ENCODE data around the gene PAPPA2.

The PAPPA2 gene

DNA sequence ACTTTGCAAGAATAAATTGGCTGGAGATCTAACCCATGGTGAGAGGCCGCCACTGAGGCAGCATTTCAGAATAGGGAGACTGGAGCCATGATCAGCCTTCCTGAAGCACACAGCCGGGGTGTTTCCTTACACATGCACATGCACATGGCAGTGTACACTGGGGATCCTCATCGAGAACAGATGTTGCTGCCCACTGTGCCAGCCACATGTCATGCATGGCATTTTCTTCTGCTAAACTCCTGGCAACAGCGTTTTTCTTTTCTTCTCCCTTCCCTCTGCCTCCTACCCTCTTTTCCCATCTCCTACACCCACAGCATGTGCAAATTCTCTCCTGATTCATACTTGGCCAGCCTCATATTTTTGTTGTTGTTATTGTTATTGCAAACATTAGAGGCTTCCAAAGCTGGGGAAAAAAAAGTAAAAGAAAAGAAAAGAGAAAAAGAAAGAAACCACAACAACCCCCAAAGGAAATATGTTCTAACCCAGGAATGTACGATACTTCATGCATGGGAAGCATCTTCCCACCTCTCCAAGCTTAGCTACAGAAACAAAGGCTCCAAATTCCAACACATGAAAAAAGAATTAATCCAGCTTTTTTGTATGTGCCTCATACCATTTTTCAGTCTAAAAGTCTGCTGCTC lies 357.5 kb downstream of the PAPPA2 start:
- no peak overlapping the region for H3K4me3 ChIP-seq (ENCODE audit: low read depth, low read length)
- TF ChIP-seq, protein P1, sequence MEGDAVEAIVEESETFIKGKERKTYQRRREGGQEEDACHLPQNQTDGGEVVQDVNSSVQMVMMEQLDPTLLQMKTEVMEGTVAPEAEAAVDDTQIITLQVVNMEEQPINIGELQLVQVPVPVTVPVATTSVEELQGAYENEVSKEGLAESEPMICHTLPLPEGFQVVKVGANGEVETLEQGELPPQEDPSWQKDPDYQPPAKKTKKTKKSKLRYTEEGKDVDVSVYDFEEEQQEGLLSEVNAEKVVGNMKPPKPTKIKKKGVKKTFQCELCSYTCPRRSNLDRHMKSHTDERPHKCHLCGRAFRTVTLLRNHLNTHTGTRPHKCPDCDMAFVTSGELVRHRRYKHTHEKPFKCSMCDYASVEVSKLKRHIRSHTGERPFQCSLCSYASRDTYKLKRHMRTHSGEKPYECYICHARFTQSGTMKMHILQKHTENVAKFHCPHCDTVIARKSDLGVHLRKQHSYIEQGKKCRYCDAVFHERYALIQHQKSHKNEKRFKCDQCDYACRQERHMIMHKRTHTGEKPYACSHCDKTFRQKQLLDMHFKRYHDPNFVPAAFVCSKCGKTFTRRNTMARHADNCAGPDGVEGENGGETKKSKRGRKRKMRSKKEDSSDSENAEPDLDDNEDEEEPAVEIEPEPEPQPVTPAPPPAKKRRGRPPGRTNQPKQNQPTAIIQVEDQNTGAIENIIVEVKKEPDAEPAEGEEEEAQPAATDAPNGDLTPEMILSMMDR (IDR thresholded peaks at IDR 0.05; ENCODE audit: low read depth, low read length): no peak

DNA sequence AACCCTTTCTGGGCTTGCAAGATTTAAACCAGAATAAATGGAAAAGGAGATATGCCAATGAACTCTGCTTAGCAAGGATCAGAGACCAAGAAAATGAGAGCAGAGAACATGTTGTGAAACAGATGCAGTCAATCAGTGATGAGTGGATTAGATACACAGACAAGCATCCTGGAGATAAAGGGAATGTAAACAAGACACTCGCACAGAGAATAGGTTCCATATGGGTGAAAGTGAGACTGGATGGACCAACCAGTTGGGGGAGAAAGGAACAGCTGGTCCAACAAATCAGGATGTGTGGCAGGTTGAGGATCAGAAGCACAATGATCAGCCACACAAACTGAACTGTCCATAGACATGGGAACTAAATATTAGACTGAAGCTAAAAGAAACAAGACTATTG lies 363.3 kb downstream of the PAPPA2 start:
- H3K4me3 ChIP-seq (ENCODE audit: low read depth, low read length): no peak overlapping the region
- TF ChIP-seq, protein P1 (IDR thresholded peaks at IDR 0.05; ENCODE audit: low read depth, low read length): no peak

DNA sequence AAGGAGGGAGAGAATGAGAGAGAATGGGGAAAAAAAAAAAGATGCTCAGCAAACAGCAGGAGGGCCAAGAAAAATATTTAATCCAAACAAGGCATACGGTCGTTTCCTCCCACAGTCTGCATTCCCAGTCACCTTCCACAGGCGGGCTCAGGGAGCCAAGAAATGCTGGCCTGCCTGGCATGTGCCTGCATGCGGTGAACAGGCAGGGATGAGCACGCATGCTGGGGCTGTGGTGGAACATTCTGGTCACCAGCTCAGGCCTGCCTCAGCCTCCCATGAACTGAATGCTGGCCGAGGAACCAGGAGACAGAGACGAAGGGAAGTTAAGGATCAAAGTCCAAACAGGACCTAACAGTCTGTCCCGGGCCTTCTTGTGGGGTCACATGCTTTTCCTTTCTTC lies 366.3 kb downstream of the PAPPA2 start:
- TF ChIP-seq, protein P1 (IDR thresholded peaks at IDR 0.05; ENCODE audit: low read depth, low read length): no peak
- no peak overlapping the region for H3K4me3 ChIP-seq (ENCODE audit: low read depth, low read length)

DNA sequence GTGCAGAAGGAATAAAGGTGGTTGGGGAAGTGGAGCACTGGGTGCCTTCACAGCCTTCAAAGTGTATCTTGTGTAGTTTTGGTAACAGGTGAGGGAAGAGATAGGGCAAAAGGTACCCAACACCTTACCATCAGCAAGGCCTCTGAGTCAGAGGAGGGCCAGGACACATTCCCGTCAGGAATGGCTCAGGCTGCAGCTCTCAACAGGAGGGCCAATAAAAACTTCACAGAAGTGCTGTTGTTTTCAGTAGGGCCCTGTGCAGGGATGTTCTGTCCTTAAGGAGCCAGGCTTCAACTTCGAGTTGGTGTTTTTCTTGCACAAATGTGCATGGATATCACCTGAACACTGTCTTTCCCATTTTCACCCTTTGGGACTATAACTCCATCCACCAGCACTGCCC lies 368.2 kb downstream of the PAPPA2 start:
- TF ChIP-seq, protein P1 (IDR thresholded peaks at IDR 0.05; ENCODE audit: low read depth, low read length): no peak

DNA sequence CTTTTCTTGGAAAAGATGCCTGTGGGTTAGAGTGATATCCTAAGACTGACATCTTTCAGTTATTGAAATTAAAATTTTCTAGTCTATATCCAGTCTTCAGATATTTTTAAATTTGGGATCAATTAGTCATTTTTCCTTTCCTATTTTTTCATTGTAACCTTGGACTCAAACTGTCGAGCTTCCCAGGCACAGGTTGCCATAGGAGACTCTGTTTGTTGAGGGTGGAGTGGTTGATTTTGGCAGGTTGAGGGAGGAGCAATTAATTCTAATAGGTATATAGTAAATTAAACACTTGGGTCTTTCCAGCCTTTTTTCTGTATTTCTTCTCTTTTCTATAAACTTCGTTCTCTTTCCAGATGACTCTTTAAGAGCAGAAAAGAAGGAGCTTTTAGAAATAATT lies 374.7 kb downstream of the PAPPA2 start:
- no peak overlapping the region for H3K4me3 ChIP-seq (ENCODE audit: low read depth, low read length)
- TF ChIP-seq, protein P1 (IDR thresholded peaks at IDR 0.05; ENCODE audit: low read depth, low read length): no peak

More for the DNA sequence above, 368.2 kb downstream of the PAPPA2 start:
- H3K4me3 ChIP-seq (ENCODE audit: low read depth, low read length): no peak overlapping the region

DNA sequence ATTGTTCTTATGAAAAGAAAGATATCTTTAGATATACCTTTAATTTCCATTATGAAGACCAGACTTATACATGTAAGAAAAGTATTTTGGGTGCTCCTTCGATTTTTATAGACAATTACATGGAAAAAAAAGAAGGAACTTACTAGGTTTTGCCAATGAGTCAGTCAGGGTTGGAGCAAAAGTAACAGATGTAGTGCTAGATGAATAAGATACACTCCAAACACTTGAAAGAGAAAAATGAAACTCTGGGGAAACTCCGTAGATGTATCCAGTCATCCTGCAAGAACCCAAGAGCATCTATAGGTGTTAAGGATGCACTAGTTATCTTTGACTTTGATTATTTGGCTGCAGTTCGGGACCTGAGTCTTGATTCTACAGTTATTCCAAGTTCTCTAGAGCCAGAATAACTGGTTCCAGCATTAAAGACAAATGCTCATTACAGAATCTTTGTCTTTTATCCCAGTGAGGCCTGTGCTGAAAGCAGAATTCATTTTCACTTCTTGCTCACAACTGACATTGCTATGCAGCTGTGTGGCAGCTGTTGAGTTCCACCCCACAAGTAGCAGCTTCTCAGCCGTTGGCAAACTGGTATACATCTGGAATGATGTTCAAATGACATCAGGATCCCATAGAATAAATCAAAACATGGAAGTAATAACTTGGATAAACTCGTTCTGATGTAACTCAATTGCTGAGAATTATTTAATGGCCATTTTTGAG lies 375.5 kb downstream of the PAPPA2 start:
- no peak overlapping the region for H3K4me3 ChIP-seq (ENCODE audit: low read depth, low read length)
- TF ChIP-seq, protein P1 (IDR thresholded peaks at IDR 0.05; ENCODE audit: low read depth, low read length): no peak

DNA sequence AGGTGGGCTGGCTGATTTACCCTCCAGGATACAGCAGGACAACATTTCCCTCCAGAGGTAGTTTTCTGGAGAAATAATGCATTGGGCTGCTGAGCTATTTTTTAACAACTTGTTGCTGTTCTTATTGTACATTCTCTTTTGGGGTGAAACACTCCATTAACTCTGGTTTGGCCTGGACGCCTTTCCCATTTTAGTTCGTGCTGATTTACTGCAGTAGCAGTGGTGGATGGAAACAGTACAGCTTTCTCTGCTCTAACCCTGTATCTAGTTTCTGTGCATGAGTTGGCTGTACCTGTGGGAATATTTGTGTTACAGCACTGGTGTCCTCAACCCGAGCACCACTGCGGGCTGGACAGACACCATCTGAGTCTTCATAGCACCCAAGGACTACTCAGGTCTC lies 376.2 kb downstream of the PAPPA2 start:
- no peak overlapping the region for H3K4me3 ChIP-seq (ENCODE audit: low read depth, low read length)
- TF ChIP-seq, protein P1 (IDR thresholded peaks at IDR 0.05; ENCODE audit: low read depth, low read length): no peak
